BJ (cell line): ENCODE measurements around the gene ZBTB7B. TPM values are rescaled to one million over a fixed set of nuclear protein-coding genes. Genes with fewer than 3 reads are reported as not detected.

Experiments used
- CTCF ChIA-PET: fragments of 350-600 bp; formaldehyde crosslinking; extraction: SDS; loops from one replicate; lab custom pipeline; 2021; ENCODE audit warnings: antibody characterized with exemption, inconsistent platforms; lab: Yijun Ruan, JAX
- POLR2A ChIA-PET: fragments of 300-600 bp; sonication (Branson Sonifier 250); formaldehyde crosslinking; extraction: SDS; loops from one replicate; lab custom pipeline; 2021; ENCODE audit warnings: antibody characterized with exemption; lab: Charles Lee
- DNase-seq: peaks from one replicate; pipeline ENCODE4 v3.0.0-alpha.2; 2011; ENCODE audit warnings: low read depth
- H3K27me3 ChIP-seq: 2 replicates; pipeline ENCODE4 v1.6.0; 2011; ENCODE audit warnings: low read length; ENCODE audit not compliant: control insufficient read depth, insufficient read depth
- H3K36me3 ChIP-seq: 2 replicates; pipeline ENCODE4 v1.5.1; 2011; ENCODE audit warnings: low read length; ENCODE audit not compliant: control insufficient read depth, insufficient read depth
- H3K4me3 ChIP-seq: 2 replicates; pipeline ENCODE4 v1.5.1; 2011; ENCODE audit warnings: low read depth, mild to moderate bottlenecking, control low read depth, low read length
- CTCF ChIP-seq: IDR thresholded peaks from 2 replicates; pipeline ENCODE4 v1.5.1; 2011; ENCODE audit warnings: low read depth, mild to moderate bottlenecking, control low read depth, inconsistent platforms, low read length, moderate library complexity; ENCODE audit not compliant: insufficient read depth
- polyA plus RNA-seq: library from polyadenylated mRNA; depleted of rRNA; stranded (reverse); fragments of >200 nt; gene quantifications from 2 replicates; pipeline ENCODE4 v1.2.3, GENCODE V29; 2011

The ZBTB7B gene
- polyA plus RNA-seq, 1 experiment: 29.4 TPM

- H3K4me3 ChIP-seq: no peak overlapping the region
- ChIA-PET POLR2A (no interaction called here), CTCF (interaction anchor here (0.8 to 17.0 kb wide), 3 partner anchors 15 to 34 kb away, joined by 3 to 168 read pairs (median 147); no protein-coding TSS in a partner anchor)
- TF ChIP-seq CTCF: no peak
- no peaks in the 10 kb centered on the region for H3K27me3 ChIP-seq
- no peak for DNase-seq
- H3K36me3 ChIP-seq: peaks cover 20% of the 10 kb centered on the region
Measured at GRCh38 chr1:155057104-155057503, 54.5 kb downstream of the ZBTB7B start.

- no peak for TF ChIP-seq CTCF
- CTCF ChIA-PET: interaction anchor here (0.6 to 17.0 kb wide), 5 partner anchors 16 to 388 kb away, joined by 3 to 168 read pairs (median 5); partner anchors contain the start of gene PBXIP1
- peaks cover 20% of the 10 kb centered on the region for H3K36me3 ChIP-seq
- no peak for DNase-seq
- no peaks in the 10 kb centered on the region for H3K27me3 ChIP-seq
- POLR2A ChIA-PET: no interaction called here
- no peak overlapping the region for H3K4me3 ChIP-seq
Measured at GRCh38 chr1:155057788-155058211, 55.2 kb downstream of the ZBTB7B start.

- H3K4me3 ChIP-seq: no peak overlapping the region
- H3K27me3 ChIP-seq: no peaks in the 10 kb centered on the region
- peaks cover 17% of the 10 kb centered on the region for H3K36me3 ChIP-seq
- ChIA-PET CTCF (interaction anchor here (0.6 to 17.0 kb wide), 20 partner anchors 8 to 576 kb away, joined by 3 to 168 read pairs (median 4); partner anchors contain the start of genes ADAM15, EFNA3, KRTCAP2 and PBXIP1), POLR2A (no interaction called here)
- no peak for DNase-seq
- no peak for TF ChIP-seq CTCF
Measured at GRCh38 chr1:155060736-155061135, 58.1 kb downstream of the ZBTB7B start.

GRCh38 chr1:155061381-155062150 lies 59.0 kb downstream of the ZBTB7B start:
- Histone ChIP-seq H3K4me3 (no peak overlapping the region), H3K36me3 (peaks cover 14% of the 10 kb centered on the region), H3K27me3 (no peaks in the 10 kb centered on the region)
- ChIA-PET CTCF (interaction anchor here (0.6 to 17.0 kb wide), 28 partner anchors 9 to 1537 kb away, joined by 3 to 168 read pairs (median 4); partner anchors contain the start of genes ADAM15, EFNA3, KRTCAP2 and PBXIP1), POLR2A (interaction anchor here (0.6 kb wide), 1 partner anchor 75 kb away, joined by 8 read pairs; no protein-coding TSS in a partner anchor)
- TF ChIP-seq CTCF: peak; percentile 97
- no peak for DNase-seq

- TF ChIP-seq CTCF: no peak
- CTCF ChIA-PET: interaction anchor here (0.6 to 17.0 kb wide), 23 partner anchors 9 to 1537 kb away, joined by 3 to 168 read pairs (median 5); partner anchors contain the start of genes ADAM15, EFNA3, KRTCAP2 and PBXIP1
- no peak for DNase-seq
- Histone ChIP-seq H3K36me3 (peaks cover 12% of the 10 kb centered on the region), H3K27me3 (no peaks in the 10 kb centered on the region), H3K4me3 (no peak overlapping the region)
- POLR2A ChIA-PET: interaction anchor here (0.6 kb wide), 1 partner anchor 75 kb away, joined by 8 read pairs; no protein-coding TSS in a partner anchor
Measured at GRCh38 chr1:155062151-155062686, 59.6 kb downstream of the ZBTB7B start.
